NCI-H1694 (cell line): ENCODE results near the gene ANKIB1.

ENCODE experiments used
- DNase-seq: peaks from one replicate; lab custom pipeline; 2025; lab: John Stamatoyannopoulos, UW

The ANKIB1 gene

DNA sequence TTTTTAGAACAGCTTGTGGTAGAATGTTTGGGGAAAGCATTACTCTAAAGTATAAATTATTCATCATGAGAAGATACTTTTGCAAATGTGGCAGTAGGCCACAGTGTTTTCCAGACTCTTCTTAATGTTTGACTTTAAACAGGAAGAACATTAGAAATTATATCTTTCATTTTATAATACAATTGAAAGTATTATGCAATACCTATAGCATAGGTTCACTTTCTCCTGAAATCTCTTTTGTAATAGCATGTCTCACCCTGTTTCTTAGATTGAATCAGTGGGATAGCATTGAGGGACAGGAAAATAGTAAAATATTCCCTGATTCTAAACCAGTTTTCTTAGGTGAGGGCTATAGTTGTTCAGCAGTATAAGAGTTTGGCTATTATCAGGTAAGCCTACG, 23.1 kb downstream of the ANKIB1 start:
- DNase-seq = no peak

DNA sequence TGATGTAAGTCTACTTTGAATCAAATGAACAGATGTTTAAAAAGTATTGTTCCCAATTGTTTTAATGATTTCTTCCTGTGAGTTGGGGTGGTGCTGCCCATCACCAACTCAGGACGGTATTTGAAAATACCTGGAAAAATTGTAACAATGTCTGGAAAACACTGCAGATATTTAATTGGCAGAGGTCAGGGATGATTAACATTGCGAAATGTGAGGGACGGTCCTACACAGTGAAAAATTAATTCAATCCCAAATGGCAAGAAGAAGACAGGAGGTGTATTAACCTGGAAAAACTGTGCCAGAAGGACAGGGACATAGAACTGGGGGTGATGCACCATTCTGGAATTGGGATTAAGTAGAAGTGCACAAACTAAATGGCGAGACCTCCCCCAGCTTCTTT, 29.6 kb downstream of the ANKIB1 start:
- DNase-seq = no peak

DNA sequence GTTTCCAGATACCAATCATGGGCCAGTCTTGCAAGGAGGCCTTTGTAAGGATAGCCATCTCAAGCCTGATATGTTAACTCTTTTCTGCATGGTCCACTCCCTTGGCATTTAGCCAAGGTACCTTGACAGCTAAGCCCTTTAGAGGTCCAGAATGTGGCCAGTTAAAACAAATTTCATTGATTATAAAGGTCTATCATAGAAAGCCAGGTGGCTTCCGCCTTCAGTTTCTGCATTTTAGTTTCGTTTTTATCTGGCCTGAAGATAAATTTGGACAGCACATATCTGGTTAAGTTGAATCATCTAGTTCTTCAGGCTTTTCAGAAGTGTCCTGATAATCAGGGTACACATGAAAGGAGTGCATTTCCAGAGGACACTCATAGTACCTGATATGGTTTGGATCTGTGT, 30.7 kb downstream of the ANKIB1 start:
- no peak for DNase-seq

DNA sequence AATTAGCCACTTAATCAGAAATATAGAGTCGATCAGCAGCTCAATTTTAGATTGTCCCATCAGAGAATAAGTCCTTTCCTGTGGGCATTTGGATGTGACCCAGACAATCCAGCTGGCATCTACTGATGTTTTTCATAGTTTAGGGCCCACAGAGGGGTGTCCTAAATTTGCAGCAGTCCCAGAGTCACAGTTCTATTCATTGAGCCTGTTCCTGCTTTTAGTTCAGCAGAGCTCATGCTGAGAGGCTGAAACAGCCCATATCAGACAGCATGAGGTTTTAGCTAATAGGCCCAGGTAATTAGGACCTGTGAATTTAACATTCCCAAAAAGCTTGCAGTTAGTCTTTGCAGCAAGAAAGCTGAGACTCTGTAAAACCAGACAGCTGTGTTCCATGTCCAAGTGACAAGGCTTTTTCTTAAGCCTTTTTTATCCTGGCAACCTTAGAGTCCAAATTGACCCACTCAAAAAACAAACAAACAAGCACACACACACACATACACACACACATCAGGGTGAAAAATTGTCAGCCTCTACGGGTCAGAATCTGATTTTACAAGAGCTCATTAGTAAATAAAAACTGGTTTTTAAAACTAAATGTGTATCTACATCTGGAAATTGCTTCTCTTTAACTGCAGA, 33.7 kb downstream of the ANKIB1 start:
- DNase-seq = no peak

DNA sequence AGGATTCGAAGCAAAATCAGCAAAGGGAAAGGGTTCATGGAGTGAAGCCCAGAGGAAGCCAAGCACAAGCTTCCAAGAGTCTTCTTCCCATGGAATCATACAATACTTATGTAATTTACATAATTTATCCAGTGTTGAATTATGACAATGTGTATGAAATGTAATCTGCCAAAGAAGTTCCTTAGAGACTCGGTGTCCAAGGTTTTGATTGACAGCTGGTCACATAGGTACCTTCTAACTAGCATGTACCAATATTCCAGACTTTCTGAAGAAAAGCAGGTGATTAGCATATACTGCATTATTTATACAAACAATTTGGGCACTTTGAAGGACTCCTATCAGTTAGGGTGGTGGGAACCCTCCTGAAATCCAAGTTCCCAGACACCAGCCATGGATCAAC, 35.3 kb downstream of the ANKIB1 start:
- no peak for DNase-seq

DNA sequence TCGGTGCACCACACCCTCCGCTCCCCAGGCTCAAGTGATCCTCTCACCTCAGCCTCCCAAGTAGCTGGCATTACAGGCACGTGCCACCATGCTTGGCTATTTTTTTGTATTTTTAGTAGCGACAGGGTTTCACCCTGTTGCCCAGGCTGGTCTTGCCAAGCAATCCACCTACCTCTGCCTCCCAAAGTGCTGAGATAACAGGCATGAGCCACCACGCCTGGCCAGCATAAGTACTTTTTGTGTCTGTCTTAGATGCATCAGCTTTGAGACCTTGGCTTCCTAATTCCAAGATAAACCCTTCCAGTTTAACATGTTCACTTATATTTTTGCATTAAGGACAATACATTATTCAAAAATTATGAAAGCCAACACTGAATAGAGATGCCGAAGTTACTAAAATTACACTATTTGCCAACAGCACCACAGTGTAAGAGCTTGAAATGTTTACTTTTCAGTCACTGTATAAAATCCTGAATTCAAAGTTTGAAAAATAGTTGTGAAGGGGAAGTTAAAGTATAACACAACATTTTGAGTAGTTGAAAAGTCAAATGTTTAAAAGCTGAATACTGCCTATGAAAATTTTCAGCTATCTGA, 36.5 kb downstream of the ANKIB1 start:
- DNase-seq = no peak

DNA sequence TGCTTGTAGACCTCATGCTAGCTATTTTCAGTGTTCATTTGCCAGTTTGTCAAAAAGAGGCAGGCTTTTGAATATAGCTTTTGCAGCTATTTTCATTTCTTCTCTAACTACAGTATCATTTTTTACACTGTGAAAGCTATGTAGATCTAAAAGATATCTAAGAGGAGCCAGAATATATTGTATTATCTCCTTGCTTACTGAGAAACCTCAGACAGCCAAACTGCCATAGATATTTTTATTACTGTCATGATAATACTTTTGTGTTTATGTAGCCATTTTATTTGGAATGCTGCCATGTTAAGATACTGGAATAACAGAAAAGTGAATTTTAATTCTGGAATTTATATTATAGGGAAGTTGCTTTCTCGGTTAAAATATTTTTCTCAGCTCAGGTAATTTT, 37.2 kb downstream of the ANKIB1 start:
- no peak for DNase-seq

DNA sequence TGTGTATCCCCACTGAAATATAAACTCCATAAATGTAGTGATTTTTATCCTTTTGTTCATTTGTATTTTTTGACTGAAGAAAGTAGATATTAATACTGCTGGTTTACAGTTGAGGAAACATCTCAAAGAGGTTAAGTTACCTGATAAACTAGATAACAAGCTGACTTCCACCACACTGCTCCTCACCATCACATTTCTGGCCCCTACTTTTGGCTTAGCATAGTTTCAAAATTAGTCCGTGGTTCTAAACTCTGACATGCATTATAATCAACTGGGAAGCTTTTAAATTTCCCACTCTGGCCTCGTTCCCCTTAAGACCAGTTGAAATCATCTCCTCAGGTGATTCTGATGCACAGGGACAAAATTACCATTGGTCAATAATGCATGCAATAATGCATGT, 43.5 kb downstream of the ANKIB1 start:
- no peak for DNase-seq

DNA sequence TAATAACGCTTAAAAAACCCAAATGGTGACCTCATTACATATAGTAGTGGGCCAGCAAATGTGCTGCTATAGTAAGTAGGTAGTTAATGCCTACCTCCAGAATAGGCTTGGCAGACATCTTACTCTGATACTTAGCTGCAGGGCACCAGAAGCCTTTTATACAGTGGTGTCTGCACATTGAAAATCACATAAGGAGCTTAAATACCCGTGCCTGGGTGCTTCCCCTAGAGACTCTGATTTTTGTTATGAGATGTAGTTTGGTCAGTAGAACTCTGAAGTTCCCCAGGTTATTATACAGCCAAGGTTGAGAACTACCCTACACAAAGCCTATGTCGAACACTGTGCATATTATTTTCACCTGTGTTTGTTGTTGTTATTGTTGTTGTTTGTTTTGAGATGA, 47.2 kb downstream of the ANKIB1 start:
- no peak for DNase-seq

DNA sequence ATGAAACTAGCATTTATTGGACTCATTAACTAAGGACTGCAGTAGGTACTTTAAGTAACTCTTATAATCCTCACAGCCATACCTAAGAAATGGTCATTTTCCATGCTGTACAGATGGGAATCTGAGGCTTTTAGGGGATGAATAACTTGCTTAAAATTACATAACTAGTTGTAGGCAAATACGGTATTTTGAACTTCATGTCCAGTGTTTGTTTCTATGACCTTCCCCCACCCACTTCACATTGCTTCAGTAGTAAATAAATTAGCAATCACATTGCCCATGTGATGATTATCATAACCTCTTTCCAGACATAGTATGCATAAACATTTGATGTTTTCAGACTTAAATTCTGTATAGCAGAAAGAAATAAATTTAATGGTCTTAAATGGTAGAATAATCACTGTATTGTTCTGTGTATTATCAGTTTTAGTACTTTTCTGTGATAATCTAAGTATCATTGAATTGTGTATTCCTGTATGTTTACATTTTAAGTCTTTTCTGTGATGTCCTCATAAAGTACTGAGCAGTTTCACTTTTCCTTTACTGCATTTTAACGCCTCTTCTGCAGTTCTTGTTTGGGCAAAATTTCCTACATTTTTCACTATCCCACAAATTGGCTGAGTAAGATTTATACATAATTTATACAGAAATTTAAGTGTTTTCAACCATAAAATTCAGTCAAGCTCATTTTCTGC, 48.3 kb downstream of the ANKIB1 start:
- no peak for DNase-seq

DNA sequence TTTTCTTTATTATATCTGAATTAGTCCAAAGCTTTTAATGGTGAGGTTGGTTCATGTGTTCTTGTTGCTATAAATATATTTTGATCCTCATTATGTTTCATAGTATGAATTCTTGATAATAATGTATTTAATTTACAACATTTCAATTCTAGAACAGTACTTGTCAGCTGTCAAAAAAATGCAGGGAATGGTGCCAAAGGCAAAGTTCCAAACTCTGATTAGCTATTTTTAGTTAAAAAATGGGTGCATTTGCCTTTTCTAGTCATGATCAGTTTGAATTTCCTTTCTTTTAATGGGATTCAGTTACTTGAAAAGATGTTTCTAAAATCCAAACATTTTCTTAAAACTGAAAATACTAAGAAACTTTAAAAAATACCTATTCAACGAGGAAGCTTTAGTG, 49.6 kb downstream of the ANKIB1 start:
- no peak for DNase-seq

DNA sequence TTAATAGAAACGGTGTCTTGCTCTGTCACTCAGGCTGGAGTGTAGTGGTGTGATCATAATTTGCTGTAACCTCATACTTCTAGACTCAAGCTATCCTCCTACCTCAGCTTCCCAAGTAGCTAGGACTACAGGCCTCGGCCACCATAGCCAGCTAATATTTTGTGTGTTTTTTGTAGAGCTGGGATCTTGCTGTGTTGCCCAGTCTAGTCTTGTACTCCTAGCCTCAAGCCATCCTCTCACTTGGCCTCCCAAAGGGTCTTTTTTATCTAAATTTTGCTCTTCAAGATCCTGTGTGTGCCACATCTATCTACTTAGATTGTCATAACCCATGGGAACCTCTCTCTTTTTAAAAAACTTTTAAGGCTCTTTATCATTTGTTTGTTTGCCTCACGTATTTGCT, 50.5 kb downstream of the ANKIB1 start:
- no peak for DNase-seq

DNA sequence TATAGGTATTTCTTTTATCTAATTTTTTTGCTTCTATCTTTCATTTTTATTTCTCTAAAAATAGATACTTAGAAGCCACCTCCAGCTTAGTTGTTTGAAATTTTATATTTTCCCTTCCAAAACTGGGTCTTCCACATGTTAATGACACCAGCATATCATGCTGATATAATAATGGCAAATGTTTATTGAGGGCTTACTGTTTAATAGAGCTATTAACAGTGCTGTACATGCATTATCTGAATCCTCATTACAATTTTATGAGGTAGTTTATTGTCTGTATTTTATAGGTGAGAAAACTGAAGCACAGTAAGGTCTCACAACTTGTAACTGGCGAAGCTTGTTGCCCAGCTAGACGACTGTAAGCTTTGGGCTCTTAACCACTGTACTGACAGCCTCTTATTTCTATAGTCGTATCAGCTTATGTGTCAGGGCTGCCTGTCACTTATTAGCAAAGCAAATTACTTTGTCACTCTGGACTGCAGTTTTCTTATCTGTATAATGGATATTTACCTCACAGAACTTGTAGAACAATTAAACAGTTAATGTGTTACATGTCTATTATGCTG, 51.2 kb downstream of the ANKIB1 start:
- no peak for DNase-seq

DNA sequence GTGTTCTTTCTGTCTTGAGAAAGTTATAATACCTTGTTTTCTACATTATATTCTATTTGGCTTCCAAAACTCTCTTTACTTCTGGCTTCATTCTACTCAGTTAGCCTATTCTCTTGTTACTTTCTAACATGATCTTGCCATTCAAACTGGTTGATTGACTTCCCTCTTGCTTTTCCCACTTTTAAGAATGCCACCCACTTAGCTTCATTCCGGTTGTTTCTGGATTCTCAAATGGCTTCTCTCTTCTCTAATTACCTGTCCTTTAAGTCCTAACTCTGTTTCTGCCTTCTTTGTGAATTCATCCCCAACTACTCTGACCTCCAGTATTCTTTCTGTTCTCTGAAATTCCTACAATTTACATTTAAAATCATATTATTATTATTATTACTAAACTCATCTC, 52.0 kb downstream of the ANKIB1 start:
- no peak for DNase-seq

DNA sequence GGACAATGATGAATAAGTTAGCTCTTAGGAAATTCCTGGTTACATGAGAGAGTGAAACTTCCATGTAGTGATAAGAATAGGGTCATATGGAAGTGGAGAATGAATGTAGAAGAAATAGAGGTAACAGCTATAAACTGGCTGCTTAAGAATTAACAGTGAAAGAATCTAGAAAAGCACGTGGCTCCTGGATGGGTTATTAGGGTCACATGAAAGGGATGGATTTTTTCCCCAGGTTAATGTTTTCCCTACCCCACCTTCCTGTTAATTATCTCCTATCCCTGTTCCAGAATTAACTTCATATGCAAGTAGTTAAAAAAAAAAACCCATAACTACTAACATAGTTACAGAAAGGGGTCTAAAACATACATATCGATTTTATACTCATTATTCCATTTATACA, 58.0 kb downstream of the ANKIB1 start:
- DNase-seq = no peak

DNA sequence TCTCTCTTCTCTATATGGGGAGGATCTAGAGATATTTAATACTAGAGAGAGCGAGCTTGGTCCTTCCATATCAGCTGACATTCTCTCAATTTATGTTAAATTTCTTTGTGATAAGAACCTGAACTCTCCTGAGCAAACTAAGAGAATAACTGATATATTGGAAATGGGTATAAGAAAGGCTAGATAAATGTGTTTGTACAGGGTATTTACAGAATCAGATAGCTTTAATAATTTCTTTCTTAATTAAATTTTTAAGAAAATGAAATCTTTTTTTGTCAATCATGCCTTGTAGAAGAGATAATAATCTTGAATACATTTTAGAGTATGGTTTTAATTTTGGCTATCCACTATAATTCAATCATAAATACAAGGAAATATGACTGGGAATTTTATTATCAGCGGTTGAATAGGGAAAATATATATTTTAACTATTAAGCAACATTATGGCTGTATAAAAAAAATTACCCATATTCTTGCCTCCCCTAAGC, 58.7 kb downstream of the ANKIB1 start:
- no peak for DNase-seq

DNA sequence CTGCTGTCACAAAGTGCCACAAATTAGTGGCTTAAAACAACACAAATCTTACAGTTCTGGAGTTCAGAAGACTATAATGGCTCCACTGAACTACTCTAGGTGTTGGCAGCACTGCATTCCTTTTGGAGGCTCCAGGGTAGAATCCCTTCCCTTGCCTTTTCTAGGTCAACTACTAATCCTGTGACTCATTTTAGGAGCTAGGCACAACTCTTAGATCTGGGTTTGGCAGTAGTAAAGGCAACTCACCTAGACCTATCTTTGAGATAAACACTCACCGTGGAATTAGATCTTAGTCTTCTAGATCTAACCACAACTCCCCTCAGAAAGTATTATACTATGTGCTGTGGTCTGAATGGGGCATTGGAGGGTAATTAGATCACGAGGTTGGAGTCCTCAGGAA, 60.4 kb downstream of the ANKIB1 start:
- DNase-seq = no peak

DNA sequence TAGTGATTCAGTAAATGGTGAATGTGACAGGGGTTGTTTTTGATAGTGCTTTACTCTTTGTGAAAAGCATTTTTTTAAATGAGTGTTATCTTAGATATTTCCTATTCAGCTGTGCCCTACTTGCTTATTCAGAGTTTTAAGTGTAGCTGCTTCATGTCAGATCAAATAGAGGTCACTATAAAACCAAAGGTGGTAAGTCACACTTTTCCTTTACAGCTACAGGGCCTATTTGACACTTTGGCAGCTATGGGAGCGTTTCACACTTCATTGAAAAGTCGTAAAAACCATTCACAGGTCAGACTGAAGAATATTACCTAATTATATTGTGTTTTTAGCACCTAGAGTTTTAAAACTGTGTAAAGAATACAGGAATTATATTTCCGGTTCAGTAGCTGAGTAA, 67.3 kb downstream of the ANKIB1 start:
- no peak for DNase-seq

DNA sequence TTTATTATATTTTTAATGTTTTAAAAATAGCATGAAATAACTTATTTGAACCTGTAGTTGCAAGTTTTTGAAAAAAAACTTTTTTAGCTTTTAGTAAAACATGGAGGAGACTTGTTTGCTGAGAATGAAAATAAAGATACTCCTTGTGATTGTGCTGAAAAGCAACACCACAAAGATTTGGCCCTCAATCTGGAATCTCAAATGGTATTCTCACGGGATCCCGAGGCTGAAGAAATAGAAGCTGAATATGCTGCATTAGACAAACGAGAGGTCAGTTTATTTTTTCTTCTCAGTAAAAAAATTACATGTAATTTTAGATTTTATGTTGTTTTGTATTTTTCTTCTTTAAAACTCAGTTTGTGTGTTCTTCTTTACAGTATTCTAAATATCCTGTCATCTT, 73.5 kb downstream of the ANKIB1 start:
- DNase-seq = no peak

DNA sequence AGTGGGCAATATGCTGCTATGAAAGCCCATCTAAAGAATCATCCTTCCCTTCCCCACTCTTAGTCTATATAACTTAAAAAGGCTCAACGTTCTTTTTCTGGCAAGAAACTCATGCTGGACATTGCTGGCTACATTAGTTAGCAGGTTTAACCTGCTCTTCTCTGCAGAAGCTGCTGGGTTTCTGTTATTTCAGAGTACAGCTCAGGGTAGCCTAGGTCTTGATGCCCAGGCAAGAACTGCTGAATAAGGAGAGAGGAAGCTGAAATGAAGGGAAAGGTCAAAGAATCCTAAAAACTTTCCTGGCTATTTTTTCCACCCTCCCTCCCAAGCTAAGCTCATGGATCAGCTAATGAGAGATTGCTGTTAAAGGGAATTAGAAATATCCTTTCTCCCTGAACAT, 79.4 kb downstream of the ANKIB1 start:
- DNase-seq = no peak

DNA sequence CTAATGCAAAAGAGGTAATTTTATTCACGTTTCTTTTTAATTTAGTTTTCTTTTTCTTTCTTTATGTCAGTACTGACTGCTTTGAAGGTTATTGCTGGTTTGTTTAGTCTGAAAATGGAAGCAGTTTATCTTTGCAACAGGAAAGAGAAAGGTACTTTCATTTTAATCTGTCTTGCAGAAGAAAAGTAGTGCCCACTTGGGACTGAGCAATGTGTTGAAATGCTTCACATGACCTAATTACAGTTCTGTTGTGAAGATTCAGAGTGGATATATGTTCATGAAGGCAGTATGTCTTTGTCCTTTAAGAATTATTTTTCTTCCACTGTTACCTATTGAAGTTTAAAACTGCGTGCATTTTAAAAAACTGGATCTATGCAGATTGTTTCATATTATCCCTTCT, 80.1 kb downstream of the ANKIB1 start:
- DNase-seq = no peak

DNA sequence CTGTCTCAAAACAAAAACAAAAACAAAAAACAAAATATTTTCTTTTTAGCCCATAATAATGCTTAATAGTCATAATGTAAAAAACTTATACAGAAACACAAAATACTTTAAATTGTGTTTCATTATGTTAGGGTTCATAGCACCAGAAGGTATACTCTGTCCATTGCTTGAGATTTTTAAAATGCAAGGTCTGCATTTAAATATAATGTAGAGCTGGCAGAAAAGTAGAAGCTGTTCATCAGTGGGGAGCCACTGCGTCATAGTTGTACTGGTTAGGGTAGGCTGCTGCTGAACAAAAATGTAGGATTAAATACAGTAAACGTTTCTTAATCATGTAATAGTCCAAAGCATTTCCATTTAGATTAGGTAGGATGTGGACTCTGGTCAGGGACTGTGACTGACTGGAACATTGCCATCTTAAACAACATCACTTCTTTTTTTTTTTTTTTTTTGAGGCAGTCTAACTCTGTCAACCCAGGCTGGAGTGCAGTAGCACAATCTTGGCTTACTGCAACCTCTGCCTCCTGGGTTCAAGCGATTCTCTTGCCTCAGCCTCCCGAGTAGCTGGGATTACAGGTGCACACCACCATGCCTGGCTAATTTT, 85.2 kb downstream of the ANKIB1 start:
- no peak for DNase-seq

DNA sequence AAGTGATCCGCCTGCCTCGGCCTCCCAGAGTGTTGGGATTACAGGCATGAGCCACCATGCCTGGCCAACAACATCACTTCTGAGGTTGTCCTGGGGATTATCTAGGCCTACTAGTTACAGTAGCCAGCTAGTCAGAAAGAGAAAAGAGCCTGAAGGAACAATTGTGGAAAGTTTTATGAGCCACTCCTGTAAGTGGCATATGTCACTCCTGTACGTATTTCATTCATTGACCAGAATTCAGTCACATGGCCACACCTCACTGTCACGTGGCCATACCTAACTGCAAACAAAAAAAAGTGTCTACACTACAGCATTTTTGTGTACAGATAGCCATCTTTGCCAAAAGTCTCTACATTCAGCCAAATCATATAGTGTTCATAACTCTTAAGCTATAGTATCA, 85.7 kb downstream of the ANKIB1 start:
- no peak for DNase-seq
